KMS-11 (cell line): ENCODE data around the gene KLHL26.
A peak's percentile ranks its signal among the peaks of the same experiment; 100 is the strongest.

Experiments
- H2AFZ ChIP-seq: fragments of 200-600 bp; sonication (generic); 2 replicates; pipeline ENCODE4 v1.6.1; 2016; ENCODE audit warnings: antibody characterized with exemption, mixed run types, low read depth
- H3K27ac ChIP-seq: fragments of 200-600 bp; sonication (generic); 2 replicates; pipeline ENCODE4 v1.6.1; 2016; ENCODE audit warnings: mild to moderate bottlenecking, mixed run types
- H3K27me3 ChIP-seq: fragments of 200-600 bp; sonication (generic); 2 replicates; pipeline ENCODE4 v1.6.1; 2017; ENCODE audit warnings: mild to moderate bottlenecking, low read depth, mixed run types, moderate library complexity; ENCODE audit not compliant: insufficient read depth
- H3K36me3 ChIP-seq: fragments of 200-600 bp; sonication (generic); 2 replicates; pipeline ENCODE4 v1.6.1; 2017; ENCODE audit warnings: mild to moderate bottlenecking, mixed run types; ENCODE audit not compliant: insufficient read depth
- H3K4me1 ChIP-seq: fragments of 200-600 bp; sonication (generic); 2 replicates; pipeline ENCODE4 v1.6.1; 2016; ENCODE audit warnings: mild to moderate bottlenecking, low read depth, mixed run types; ENCODE audit not compliant: poor library complexity, severe bottlenecking
- H3K4me2 ChIP-seq: fragments of 200-600 bp; sonication (generic); 2 replicates; pipeline ENCODE4 v1.7.0; 2016; ENCODE audit warnings: mild to moderate bottlenecking, mixed run types
- H3K4me3 ChIP-seq: fragments of 200-600 bp; sonication (generic); IDR thresholded peaks from 2 replicates; pipeline ENCODE4 v1.6.1; 2017; ENCODE audit warnings: low read depth, low read length, mixed read lengths; ENCODE audit not compliant: insufficient read depth
- H3K79me2 ChIP-seq: fragments of 200-600 bp; sonication (generic); 2 replicates; pipeline ENCODE4 v1.6.1; 2016; ENCODE audit warnings: low read depth, mixed run types; ENCODE audit not compliant: insufficient read depth
- H3K9ac ChIP-seq: fragments of 200-600 bp; sonication (generic); 2 replicates; pipeline ENCODE4 v1.6.1; 2016; ENCODE audit warnings: mild to moderate bottlenecking, mixed run types
- H4K20me1 ChIP-seq: fragments of 200-600 bp; sonication (generic); 2 replicates; pipeline ENCODE4 v1.6.1; 2016; ENCODE audit warnings: mild to moderate bottlenecking, mixed run types; ENCODE audit not compliant: insufficient read depth
- CTCF ChIP-seq: fragments of 200-600 bp; sonication (generic); conservative IDR thresholded peaks from 2 replicates; pipeline ENCODE4 v1.6.1; 2017; ENCODE audit warnings: low read depth, mild to moderate bottlenecking, antibody characterized with exemption, low read length, moderate library complexity, mixed read lengths

Gene KLHL26

GRCh38 chr19:18636969-18637629 lies at the start of gene KLHL26:
Gene KLHL26 (plus strand): TSS chr19:18637028. CDS start chr19:18637055, 27 bp downstream.
- peaks cover 29% of the 10 kb centered on the region for H3K4me1 ChIP-seq
- H3K4me2 ChIP-seq = peak within 1 kb of the TSS; percentile 88
- H3K79me2 ChIP-seq = peaks cover 9% of the 10 kb centered on the region; the same call in 1 of the 2 replicates
- no peak for TF ChIP-seq CTCF
- no peaks in the 10 kb centered on the region; the same call in 1 of the 2 replicates for H3K27me3 ChIP-seq
- H2AFZ ChIP-seq = peak within 1 kb of the TSS; percentile 71
- peak within 1 kb of the TSS; percentile 89 for H3K9ac ChIP-seq
- no peaks in the 10 kb centered on the region for H4K20me1 ChIP-seq
- no peaks in the 10 kb centered on the region for H3K36me3 ChIP-seq
- peak within 1 kb of the TSS; percentile 32; the same call in 1 of the 2 replicates for H3K27ac ChIP-seq
- H3K4me3 ChIP-seq = no peak within 1 kb of the TSS

GRCh38 chr19:18587561-18587960 lies 49.3 kb upstream of the KLHL26 start:
- no peak overlapping the region for H3K4me3 ChIP-seq
- no peak overlapping the region for H3K27ac ChIP-seq
- peak overlapping the region; percentile 62; the same call in 1 of the 2 replicates for H3K4me2 ChIP-seq
- H3K36me3 ChIP-seq = no peaks in the 10 kb centered on the region
- no peak overlapping the region for H2AFZ ChIP-seq
- peaks cover 10% of the 10 kb centered on the region for H3K79me2 ChIP-seq
- H4K20me1 ChIP-seq = no peaks in the 10 kb centered on the region
- no peaks in the 10 kb centered on the region for H3K27me3 ChIP-seq
- TF ChIP-seq CTCF = no peak
- peak overlapping the region; percentile 89; the same call in 1 of the 2 replicates for H3K9ac ChIP-seq
- peaks cover 14% of the 10 kb centered on the region for H3K4me1 ChIP-seq

GRCh38 chr19:18587962-18588610 lies 48.7 kb upstream of the KLHL26 start:
- no peak for TF ChIP-seq CTCF
- Histone ChIP-seq H2AFZ (peak overlapping the region; percentile 79), H3K27ac (peak overlapping the region; percentile 94), H3K4me2 (peak overlapping the region; percentile 62; the same call in 1 of the 2 replicates), H4K20me1 (no peaks in the 10 kb centered on the region), H3K4me1 (peaks cover 14% of the 10 kb centered on the region), H3K27me3 (no peaks in the 10 kb centered on the region), H3K79me2 (peaks cover 10% of the 10 kb centered on the region), H3K36me3 (no peaks in the 10 kb centered on the region), H3K4me3 (no peak overlapping the region), H3K9ac (peak overlapping the region; percentile 89; the same call in 1 of the 2 replicates)

GRCh38 chr19:18588611-18589379 lies 48.0 kb upstream of the KLHL26 start, which contains the start of gene REX1BD:
Gene REX1BD (plus strand): TSS chr19:18588798. CDS start chr19:18588802, 4 bp downstream.
- H3K27me3 ChIP-seq = no peaks in the 10 kb centered on the region
- peak; percentile 82 for TF ChIP-seq CTCF
- H3K4me1 ChIP-seq = peaks cover 14% of the 10 kb centered on the region
- H3K36me3 ChIP-seq = no peaks in the 10 kb centered on the region
- no peak within 1 kb of the TSS for H3K4me3 ChIP-seq
- H3K9ac ChIP-seq = peak within 1 kb of the TSS; percentile 89
- peaks cover 10% of the 10 kb centered on the region for H3K79me2 ChIP-seq
- H2AFZ ChIP-seq = peak within 1 kb of the TSS; percentile 79
- H3K4me2 ChIP-seq = peak within 1 kb of the TSS; percentile 99
- H3K27ac ChIP-seq = peak within 1 kb of the TSS; percentile 94
- no peaks in the 10 kb centered on the region for H4K20me1 ChIP-seq
